SH-SY5Y (cell line): Measurements from ENCODE around the gene ETV6.

Experiments
- GATA2 ChIP-seq: IDR thresholded peaks from 2 replicates; pipeline ENCODE4 v1.6.1; 2011; ENCODE audit warnings: mild to moderate bottlenecking, low read depth, low read length
- GATA3 ChIP-seq: IDR thresholded peaks from 2 replicates; pipeline ENCODE4 v1.6.1; 2011; ENCODE audit warnings: low read depth, mild to moderate bottlenecking, low read length, moderate library complexity

- TF ChIP-seq GATA2, result no peak
- TF ChIP-seq GATA3, result no peak
Measured at GRCh38 chr12:11754256-11754655, 104.8 kb downstream of the ETV6 start.
